Measurements from ENCODE around the gene ADAM8. TPM values are rescaled to one million over a fixed set of nuclear protein-coding genes. Genes with fewer than 3 reads are reported as not detected.

Gene ADAM8
- total RNA-seq, 2 experiments from 2014 or later, result 10.0 to 16.3 TPM

DNA sequence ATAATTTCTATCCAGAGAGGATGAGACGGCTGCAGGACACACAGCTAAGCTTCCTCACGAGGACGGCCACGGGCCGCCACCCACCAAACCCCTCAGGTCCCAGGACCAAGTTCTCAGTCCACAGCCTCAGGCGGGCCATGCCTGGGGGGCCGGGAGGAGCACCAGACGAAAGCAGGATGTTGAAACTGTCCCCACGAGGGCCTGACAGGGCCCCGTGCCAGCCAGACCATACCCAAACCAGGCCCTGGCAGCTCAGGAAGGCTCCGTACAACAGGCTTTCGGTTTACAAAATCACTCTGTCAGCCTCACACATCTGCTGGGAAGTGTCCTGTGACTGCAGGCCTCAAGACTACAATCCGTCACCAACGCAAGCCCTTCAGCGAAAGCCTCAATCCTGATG, 17.5 kb upstream of the ADAM8 start:
- Histone ChIP-seq H3K4me1 (ENCODE audit: insufficient read depth, low read length, poor library complexity, severe bottlenecking) (no peaks in the 10 kb centered on the region), H4K20me1 (ENCODE audit: insufficient read depth, low read length) (no peaks in the 10 kb centered on the region), H3K9me2 (ENCODE audit: insufficient read depth, low read length) (no peaks in the 10 kb centered on the region), H3K4me2 (ENCODE audit: low read length) (no peak overlapping the region), H2AFZ (ENCODE audit: low read length) (no peak overlapping the region), H3K9me3 (ENCODE audit: low read length) (no peaks in the 10 kb centered on the region), H3K4me3 (ENCODE audit: low read depth, low read length, poor library complexity, severe bottlenecking) (no peak overlapping the region), H3K36me3 (ENCODE audit: insufficient read depth, low read length) (peaks cover 84% of the 10 kb centered on the region), H3K27ac (ENCODE audit: low read depth, low read length, poor library complexity, severe bottlenecking) (no peak overlapping the region), H3K79me2 (ENCODE audit: insufficient read depth, low read depth, low read length) (no peaks in the 10 kb centered on the region)
- ChIA-PET CTCF (ENCODE audit: unreplicated experiment) (no interaction called here), POLR2A (no interaction called here)
- BruUV-seq (replicated peaks), result TSS peak; percentile 44
- no peak for TF ChIP-seq EZH2phosphoT487 (IDR thresholded peaks at IDR 0.05; ENCODE audit: borderline replicate concordance, low read depth, low read length)
- TF ChIP-seq, protein P1, sequence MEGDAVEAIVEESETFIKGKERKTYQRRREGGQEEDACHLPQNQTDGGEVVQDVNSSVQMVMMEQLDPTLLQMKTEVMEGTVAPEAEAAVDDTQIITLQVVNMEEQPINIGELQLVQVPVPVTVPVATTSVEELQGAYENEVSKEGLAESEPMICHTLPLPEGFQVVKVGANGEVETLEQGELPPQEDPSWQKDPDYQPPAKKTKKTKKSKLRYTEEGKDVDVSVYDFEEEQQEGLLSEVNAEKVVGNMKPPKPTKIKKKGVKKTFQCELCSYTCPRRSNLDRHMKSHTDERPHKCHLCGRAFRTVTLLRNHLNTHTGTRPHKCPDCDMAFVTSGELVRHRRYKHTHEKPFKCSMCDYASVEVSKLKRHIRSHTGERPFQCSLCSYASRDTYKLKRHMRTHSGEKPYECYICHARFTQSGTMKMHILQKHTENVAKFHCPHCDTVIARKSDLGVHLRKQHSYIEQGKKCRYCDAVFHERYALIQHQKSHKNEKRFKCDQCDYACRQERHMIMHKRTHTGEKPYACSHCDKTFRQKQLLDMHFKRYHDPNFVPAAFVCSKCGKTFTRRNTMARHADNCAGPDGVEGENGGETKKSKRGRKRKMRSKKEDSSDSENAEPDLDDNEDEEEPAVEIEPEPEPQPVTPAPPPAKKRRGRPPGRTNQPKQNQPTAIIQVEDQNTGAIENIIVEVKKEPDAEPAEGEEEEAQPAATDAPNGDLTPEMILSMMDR (conservative IDR thresholded peaks at IDR 0.05; ENCODE audit: low read length), result no peak
- DNase-seq (ENCODE audit: low spot score), result no peak
- intact Hi-C loops (cut with micrococcal nuclease; ENCODE audit: unreplicated experiment), result no loop called here

DNA sequence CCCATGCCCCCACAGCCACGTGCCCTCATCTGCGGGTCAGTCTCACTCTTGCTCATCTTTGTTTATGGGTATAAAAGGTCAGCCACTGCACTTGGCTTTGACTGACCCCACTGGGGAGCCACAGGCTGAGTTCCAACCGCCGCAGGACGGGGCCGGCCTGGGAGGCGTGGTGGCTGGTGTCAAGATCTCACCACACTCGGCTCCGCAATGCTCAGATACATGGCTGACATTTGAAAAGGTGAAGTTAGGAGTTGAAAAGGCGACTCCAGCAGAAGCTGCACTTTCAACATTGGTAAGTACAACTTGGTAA, 17.1 kb upstream of the ADAM8 start:
- TF ChIP-seq EZH2phosphoT487 (IDR thresholded peaks at IDR 0.05; ENCODE audit: borderline replicate concordance, low read depth, low read length), result no peak
- TF ChIP-seq, protein P1 (conservative IDR thresholded peaks at IDR 0.05; ENCODE audit: low read length), result no peak
- H3K4me3 ChIP-seq (ENCODE audit: low read depth, low read length, poor library complexity, severe bottlenecking), result no peak overlapping the region
- no peaks in the 10 kb centered on the region for H3K9me3 ChIP-seq (ENCODE audit: low read length)
- no TSS peak for BruUV-seq (replicated peaks)
- H2AFZ ChIP-seq (ENCODE audit: low read length), result no peak overlapping the region
- no peaks in the 10 kb centered on the region for H3K4me1 ChIP-seq (ENCODE audit: insufficient read depth, low read length, poor library complexity, severe bottlenecking)
- no peaks in the 10 kb centered on the region for H3K9me2 ChIP-seq (ENCODE audit: insufficient read depth, low read length)
- H4K20me1 ChIP-seq (ENCODE audit: insufficient read depth, low read length), result no peaks in the 10 kb centered on the region
- no peak overlapping the region for H3K27ac ChIP-seq (ENCODE audit: low read depth, low read length, poor library complexity, severe bottlenecking)
- H3K79me2 ChIP-seq (ENCODE audit: insufficient read depth, low read depth, low read length), result no peaks in the 10 kb centered on the region
- ChIA-PET CTCF (ENCODE audit: unreplicated experiment) (no interaction called here), POLR2A (no interaction called here)
- H3K4me2 ChIP-seq (ENCODE audit: low read length), result no peak overlapping the region
- DNase-seq (ENCODE audit: low spot score), result no peak
- H3K36me3 ChIP-seq (ENCODE audit: insufficient read depth, low read length), result peaks cover 84% of the 10 kb centered on the region
- intact Hi-C loops (cut with micrococcal nuclease; ENCODE audit: unreplicated experiment), result no loop called here

DNA sequence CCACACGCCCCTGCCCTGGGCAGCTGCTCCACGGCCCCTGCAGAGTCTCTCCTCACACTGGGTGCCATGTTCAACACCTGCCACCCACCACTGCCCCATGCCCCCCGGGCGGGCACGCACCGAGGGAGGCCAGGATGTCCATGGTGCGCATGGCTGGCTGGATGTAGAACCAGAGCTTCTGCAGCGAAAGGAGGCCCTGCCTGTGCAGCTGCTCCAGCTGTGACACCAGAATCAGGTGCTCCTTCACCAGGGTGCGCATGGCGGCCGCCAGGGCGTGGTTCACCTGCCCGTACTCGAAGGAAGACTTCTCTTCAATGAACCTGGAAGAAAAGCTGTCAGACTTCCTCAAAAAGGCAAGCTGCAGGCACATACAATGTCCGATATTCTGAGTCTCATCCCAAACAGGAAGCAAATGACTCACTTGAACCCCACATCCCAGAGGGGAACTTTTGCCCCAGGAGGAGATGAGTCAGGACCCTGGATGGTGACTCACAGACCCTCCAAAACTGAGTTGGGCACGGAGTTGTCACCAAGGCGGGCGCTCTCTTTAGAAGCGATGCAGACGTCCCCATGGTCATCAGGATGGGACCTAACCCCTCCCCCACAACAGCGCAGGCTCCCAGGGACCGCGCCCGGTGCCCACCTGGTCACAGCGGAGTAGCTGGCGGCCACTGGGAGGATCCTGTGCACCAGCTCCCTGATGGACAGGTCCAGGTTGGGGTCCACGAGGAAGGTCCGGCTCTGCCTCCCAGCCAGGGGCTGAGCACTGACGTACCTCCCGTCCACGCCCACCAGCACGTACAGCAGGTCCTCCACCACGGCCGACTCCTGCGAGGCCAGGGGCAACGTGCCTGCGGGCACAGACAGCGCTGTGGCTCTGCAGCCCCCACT, 16.5 kb upstream of the ADAM8 start:
- CTCF ChIA-PET (ENCODE audit: unreplicated experiment), result no interaction called here
- H3K4me2 ChIP-seq (ENCODE audit: low read length), result no peak overlapping the region
- DNase-seq (ENCODE audit: low spot score), result no peak

More for the DNA sequence above, 16.5 kb upstream of the ADAM8 start:
- TF ChIP-seq, protein P1 (conservative IDR thresholded peaks at IDR 0.05; ENCODE audit: low read length), result no peak
- no peak for TF ChIP-seq EZH2phosphoT487 (IDR thresholded peaks at IDR 0.05; ENCODE audit: borderline replicate concordance, low read depth, low read length)
- POLR2A ChIA-PET, result interaction anchor here (0.6 kb wide), 1 partner anchor 31 kb away, joined by 3 read pairs; no protein-coding TSS in a partner anchor
- H3K9me3 ChIP-seq (ENCODE audit: low read length), result no peaks in the 10 kb centered on the region
- peaks cover 84% of the 10 kb centered on the region for H3K36me3 ChIP-seq (ENCODE audit: insufficient read depth, low read length)
- no peaks in the 10 kb centered on the region for H4K20me1 ChIP-seq (ENCODE audit: insufficient read depth, low read length)
- H3K79me2 ChIP-seq (ENCODE audit: insufficient read depth, low read depth, low read length), result no peaks in the 10 kb centered on the region
- no peak overlapping the region for H2AFZ ChIP-seq (ENCODE audit: low read length)
- no peaks in the 10 kb centered on the region for H3K9me2 ChIP-seq (ENCODE audit: insufficient read depth, low read length)
- no peaks in the 10 kb centered on the region for H3K4me1 ChIP-seq (ENCODE audit: insufficient read depth, low read length, poor library complexity, severe bottlenecking)
- intact Hi-C loops (cut with micrococcal nuclease; ENCODE audit: unreplicated experiment), result no loop called here
- H3K27ac ChIP-seq (ENCODE audit: low read depth, low read length, poor library complexity, severe bottlenecking), result no peak overlapping the region
- no TSS peak for BruUV-seq (replicated peaks)
- H3K4me3 ChIP-seq (ENCODE audit: low read depth, low read length, poor library complexity, severe bottlenecking), result no peak overlapping the region

Data from OCI-LY7 (cell line).